GM19455 (cell line): ENCODE results near the gene CADPS.

Source experiments
- ATAC-seq: cut with Tn5 transposase; IDR thresholded peaks from one replicate; pipeline ENCODE4 v1.9.1; 2021; ENCODE audit not compliant: unreplicated experiment

The CADPS gene

GRCh38 chr3:62364191-62364590 is 511.0 kb downstream of the CADPS start:
- no peak for ATAC-seq

DNA sequence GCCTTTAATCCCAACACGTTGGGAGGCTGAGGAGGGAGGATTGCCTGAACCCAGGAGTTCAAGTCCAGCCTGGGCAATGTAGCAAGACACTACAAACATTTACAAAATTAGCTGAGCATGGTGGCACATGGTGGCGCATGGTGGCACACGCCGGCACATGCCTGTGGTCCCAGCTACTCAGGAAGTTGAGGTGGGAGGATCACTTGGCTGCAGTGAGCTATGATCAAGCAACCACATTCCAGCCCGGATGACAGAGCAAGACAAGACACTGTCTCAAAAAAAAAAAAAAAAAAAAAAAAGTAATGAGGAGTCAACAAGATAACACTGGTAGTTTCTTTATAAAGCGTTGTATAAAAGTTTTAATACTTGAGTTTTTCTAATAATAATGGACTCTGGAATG is 511.9 kb downstream of the CADPS start:
- ATAC-seq = no peak

DNA sequence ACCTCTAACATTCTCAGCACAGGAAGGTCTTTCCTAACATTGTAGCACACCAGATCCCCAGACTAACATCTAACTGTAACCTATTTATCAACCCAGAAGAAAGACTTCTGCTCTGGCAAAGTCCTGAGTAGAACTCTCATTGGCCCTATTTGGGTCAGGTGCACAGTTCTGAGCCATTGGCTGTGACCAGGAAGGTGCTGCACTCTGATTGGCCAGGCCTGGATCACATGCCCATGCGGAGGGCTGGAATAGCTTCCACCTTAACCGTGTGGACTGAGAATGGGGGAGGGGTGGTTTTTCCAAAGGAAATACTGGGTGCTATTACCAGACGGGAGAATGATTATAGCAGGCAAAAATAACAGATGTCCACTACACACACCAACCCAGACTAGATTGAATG is 513.4 kb downstream of the CADPS start:
- ATAC-seq = no peak

DNA sequence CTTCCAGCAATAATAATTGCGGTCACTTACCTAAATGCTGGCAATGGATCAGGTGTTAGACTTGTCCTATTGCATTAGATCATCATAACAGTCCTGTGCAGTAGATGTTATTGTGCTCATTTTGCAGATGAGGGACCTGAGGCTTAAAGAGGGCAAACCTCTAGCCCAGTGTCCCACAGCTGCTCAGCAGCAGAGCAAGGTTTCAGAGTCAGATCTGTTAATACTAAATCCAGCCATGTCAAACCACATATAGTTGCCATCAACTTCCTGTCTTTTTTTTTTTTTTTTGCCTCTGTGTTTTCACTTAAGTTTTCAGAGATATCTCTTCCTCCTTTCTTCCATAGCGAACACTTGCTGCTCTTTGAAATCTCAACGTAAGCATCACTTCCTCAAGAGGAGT is 514.0 kb downstream of the CADPS start:
- ATAC-seq = no peak

- no peak for ATAC-seq
Observed at GRCh38 chr3:62359531-62359930, 515.7 kb downstream of the CADPS start.

GRCh38 chr3:62356356-62356755 is 518.9 kb downstream of the CADPS start:
- ATAC-seq = no peak

DNA sequence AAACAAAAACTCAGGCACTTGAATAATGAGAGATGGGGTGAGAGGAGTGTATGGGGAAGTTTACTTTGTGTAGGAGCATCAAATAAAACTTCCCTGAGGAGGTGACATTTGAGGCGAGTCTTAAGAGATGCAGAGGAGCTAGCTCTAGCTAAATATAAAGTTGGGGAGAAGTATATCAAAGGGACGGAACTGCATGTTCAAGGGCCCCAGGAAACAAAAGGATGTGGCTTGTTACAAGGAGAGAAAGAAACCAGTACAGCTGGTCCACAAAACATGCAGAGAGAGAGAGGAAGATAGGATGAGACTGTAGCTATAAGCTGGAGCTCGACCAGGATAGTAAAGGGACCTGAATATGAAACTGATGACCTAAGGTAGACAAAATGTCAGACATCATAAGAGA is 519.5 kb downstream of the CADPS start:
- ATAC-seq = no peak
